HEK293 (cell line): ENCODE data around the gene TLE4.

Source experiments
- CTCF ChIA-PET: fragments of 350-600 bp; formaldehyde crosslinking; extraction: SDS; loops from one replicate; lab custom pipeline; 2021; ENCODE audit warnings: antibody characterized with exemption; lab: Yijun Ruan, JAX
- POLR2A ChIA-PET: fragments of 300-600 bp; formaldehyde crosslinking; extraction: SDS; loops from one replicate; lab custom pipeline; 2020; ENCODE audit warnings: antibody characterized with exemption, inconsistent platforms; lab: Yijun Ruan, JAX
- H3K27ac ChIP-seq: fragments of 200-500 bp; sonication (Bioruptor generic); 2 replicates; pipeline ENCODE4 v1.5.1; 2014; ENCODE audit warnings: low read depth, low read length, control low read depth, inconsistent platforms; ENCODE audit errors: extremely low read depth
- H3K36me3 ChIP-seq, 2 experiments: fragments of 200-500 bp in 1 of 2; sonication (Bioruptor generic) in 1 of 2; 1 replicate in 1 of 2; 2 replicates in 1 of 2; pipeline ENCODE4 v1.5.1; 2014 to 2017; ENCODE audit warnings: inconsistent platforms in 2 of 2, low read length in 2 of 2; ENCODE audit not compliant: control insufficient read depth in 2 of 2, insufficient read depth in 1 of 2
- H3K4me1 ChIP-seq: fragments of 200-500 bp; sonication (Bioruptor generic); 2 replicates; pipeline ENCODE4 v1.5.1; 2014; ENCODE audit warnings: mild to moderate bottlenecking, low read length, inconsistent platforms; ENCODE audit not compliant: control insufficient read depth, insufficient read depth
- H3K4me3 ChIP-seq: 2 replicates; pipeline ENCODE4 v1.5.1; 2011; ENCODE audit warnings: low read depth, mild to moderate bottlenecking, control low read depth, low read length, moderate library complexity
- H3K9me3 ChIP-seq: fragments of 200-500 bp; sonication (Bioruptor generic); 2 replicates; pipeline ENCODE4 v1.5.1; 2014; ENCODE audit warnings: low read depth, low read length, inconsistent platforms; ENCODE audit not compliant: control insufficient read depth, insufficient read depth
- ATF2 ChIP-seq: fragments of 450-650 bp; formaldehyde crosslinking; IDR thresholded peaks from 2 replicates; pipeline ENCODE4 v1.5.1; 2016; ENCODE audit warnings: missing biosample characterization, missing genetic modification characterization, low read depth
- GFI1B ChIP-seq: fragments of 450-650 bp; formaldehyde crosslinking; IDR thresholded peaks from 2 replicates; pipeline ENCODE4 v1.5.1; 2016; ENCODE audit warnings: missing biosample characterization, missing genetic modification characterization
- GLI4 ChIP-seq: fragments of 450-650 bp; formaldehyde crosslinking; IDR thresholded peaks from 2 replicates; pipeline ENCODE4 v1.5.1; 2016; ENCODE audit warnings: missing biosample characterization, missing genetic modification characterization
- KLF10 ChIP-seq: fragments of 450-650 bp; IDR thresholded peaks from 2 replicates; pipeline ENCODE4 v1.5.1; 2018; ENCODE audit warnings: missing biosample characterization, mild to moderate bottlenecking, missing genetic modification characterization
- PRDM1 ChIP-seq: fragments of 450-650 bp; formaldehyde crosslinking; IDR thresholded peaks from 2 replicates; pipeline ENCODE4; 2016; ENCODE audit warnings: missing biosample characterization, missing genetic modification characterization
- RBAK ChIP-seq: fragments of 450-650 bp; formaldehyde crosslinking; IDR thresholded peaks from 2 replicates; pipeline ENCODE4 v1.5.1; 2016; ENCODE audit warnings: missing biosample characterization, missing genetic modification characterization
- REPIN1 ChIP-seq: fragments of 450-650 bp; formaldehyde crosslinking; IDR thresholded peaks from 2 replicates; pipeline ENCODE4 v1.5.1; 2017; ENCODE audit warnings: missing biosample characterization, missing genetic modification characterization, low read depth
- SCRT2 ChIP-seq: fragments of 450-650 bp; formaldehyde crosslinking; IDR thresholded peaks from 2 replicates; pipeline ENCODE4 v1.5.1; 2016; ENCODE audit warnings: missing biosample characterization, missing genetic modification characterization
- SP7 ChIP-seq: fragments of 450-650 bp; formaldehyde crosslinking; IDR thresholded peaks from 2 replicates; pipeline ENCODE4 v1.5.1; 2016; ENCODE audit warnings: missing biosample characterization, missing genetic modification characterization
- TRIM28 ChIP-seq: IDR thresholded peaks from 2 replicates; pipeline ENCODE4 v1.6.1; 2011; ENCODE audit warnings: low read length, control low read depth, borderline replicate concordance
- YY2 ChIP-seq: fragments of 450-650 bp; formaldehyde crosslinking; IDR thresholded peaks from 2 replicates; pipeline ENCODE4 v1.5.1; 2016; ENCODE audit warnings: missing biosample characterization, missing genetic modification characterization
- ZBTB17 ChIP-seq: fragments of 450-650 bp; formaldehyde crosslinking; IDR thresholded peaks from 2 replicates; pipeline ENCODE4 v1.5.1; 2016; ENCODE audit warnings: missing biosample characterization, missing genetic modification characterization
- ZBTB21 ChIP-seq: fragments of 450-650 bp; formaldehyde crosslinking; IDR thresholded peaks from 2 replicates; pipeline ENCODE4 v1.5.1; 2017; ENCODE audit warnings: missing biosample characterization, missing genetic modification characterization
- ZEB2 ChIP-seq: fragments of 450-650 bp; formaldehyde crosslinking; IDR thresholded peaks from 2 replicates; pipeline ENCODE4 v1.5.1; 2016; ENCODE audit warnings: missing biosample characterization, missing genetic modification characterization
- ZFHX2 ChIP-seq: fragments of 450-650 bp; formaldehyde crosslinking; conservative IDR thresholded peaks from 2 replicates; pipeline ENCODE4 v1.5.1; 2016; ENCODE audit warnings: missing biosample characterization, missing genetic modification characterization
- ZNF146 ChIP-seq: fragments of 450-650 bp; formaldehyde crosslinking; IDR thresholded peaks from 2 replicates; pipeline ENCODE4 v1.5.1; 2016; ENCODE audit warnings: missing biosample characterization, missing genetic modification characterization
- ZNF157 ChIP-seq: fragments of 450-650 bp; formaldehyde crosslinking; IDR thresholded peaks from 2 replicates; pipeline ENCODE4 v1.5.1; 2016; ENCODE audit warnings: missing biosample characterization, missing genetic modification characterization
- ZNF2 ChIP-seq: fragments of 450-650 bp; formaldehyde crosslinking; IDR thresholded peaks from 2 replicates; pipeline ENCODE4 v1.5.1; 2016; ENCODE audit warnings: missing biosample characterization, missing genetic modification characterization
- ZNF239 ChIP-seq: fragments of 450-650 bp; formaldehyde crosslinking; IDR thresholded peaks from 2 replicates; pipeline ENCODE4 v1.5.1; 2016; ENCODE audit warnings: missing biosample characterization, missing genetic modification characterization
- ZNF423 ChIP-seq: fragments of 450-650 bp; formaldehyde crosslinking; IDR thresholded peaks from 2 replicates; pipeline ENCODE4 v1.5.1; 2016; ENCODE audit warnings: missing biosample characterization, missing genetic modification characterization
- ZNF426 ChIP-seq: fragments of 450-650 bp; formaldehyde crosslinking; IDR thresholded peaks from 2 replicates; pipeline ENCODE4 v1.5.1; 2017; ENCODE audit warnings: missing biosample characterization, missing genetic modification characterization, mild to moderate bottlenecking, inconsistent platforms, moderate library complexity
- ZNF596 ChIP-seq: fragments of 450-650 bp; IDR thresholded peaks from 2 replicates; pipeline ENCODE4 v1.5.0; 2018; ENCODE audit warnings: missing biosample characterization, mild to moderate bottlenecking, missing genetic modification characterization, moderate library complexity
- ZNF621 ChIP-seq: fragments of 450-650 bp; formaldehyde crosslinking; IDR thresholded peaks from 2 replicates; pipeline ENCODE4 v1.5.1; 2017; ENCODE audit warnings: missing biosample characterization, missing genetic modification characterization
- ZNF629 ChIP-seq: fragments of 450-650 bp; formaldehyde crosslinking; IDR thresholded peaks from 2 replicates; pipeline ENCODE4 v1.5.1; 2017; ENCODE audit warnings: missing biosample characterization, missing genetic modification characterization
- TF ChIP-seq, protein P1 (sequence below): fragments of 450-650 bp; formaldehyde crosslinking; IDR thresholded peaks from 2 replicates; pipeline ENCODE4 v1.5.1; 2016; ENCODE audit warnings: missing biosample characterization, missing genetic modification characterization
- TF ChIP-seq, protein P2 (sequence below): fragments of 450-650 bp; formaldehyde crosslinking; IDR thresholded peaks from 2 replicates; pipeline ENCODE4 v1.5.1; 2017; ENCODE audit warnings: missing biosample characterization, missing genetic modification characterization
- TF ChIP-seq, protein P3 (sequence below): fragments of 450-650 bp; formaldehyde crosslinking; IDR thresholded peaks from 2 replicates; pipeline ENCODE4 v1.5.1; 2016; ENCODE audit warnings: missing biosample characterization, missing genetic modification characterization, borderline replicate concordance
- TF ChIP-seq, protein P4 (sequence below): fragments of 450-650 bp; formaldehyde crosslinking; IDR thresholded peaks from 2 replicates; pipeline ENCODE4 v1.5.1; 2017; ENCODE audit warnings: missing biosample characterization, mild to moderate bottlenecking, missing genetic modification characterization, moderate library complexity

TLE4 gene

DNA sequence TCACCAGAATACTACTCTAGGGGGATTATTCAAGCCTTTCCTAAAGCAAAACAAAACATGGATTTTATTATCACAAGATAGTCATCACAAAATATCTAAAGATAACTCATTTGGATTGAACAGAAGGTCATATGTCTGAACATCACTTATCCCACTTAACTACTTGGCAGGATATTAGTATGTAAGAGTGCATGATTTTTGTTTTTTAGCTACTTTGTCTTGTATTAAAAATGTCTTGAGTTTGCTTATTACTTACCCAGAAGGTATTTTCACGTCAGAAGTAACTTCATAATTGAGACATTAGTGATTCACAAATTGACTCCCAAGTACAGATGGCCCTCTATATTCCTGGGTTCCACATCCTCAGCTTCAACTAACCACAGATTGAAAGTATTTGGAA is 113.8 kb downstream of the TLE4 start:
- Histone ChIP-seq H3K27ac (no peak overlapping the region), H3K9me3 (no peaks in the 10 kb centered on the region), H3K4me3 (no peak overlapping the region), H3K4me1 (no peaks in the 10 kb centered on the region), H3K36me3 (peaks cover 0 to 3% of the 10 kb centered on the region in 2 experiments; a peak in 1 of 3 replicates)
- ChIA-PET POLR2A (interaction anchor here (0.6 to 1.1 kb wide), 2 partner anchors 114 to 430 kb away, joined by 4 read pairs; partner anchors contain the start of gene TLE4), CTCF (interaction anchor here (0.7 to 1.1 kb wide), 3 partner anchors 11 to 23 kb away, joined by 3 to 6 read pairs (median 3); no protein-coding TSS in a partner anchor)
- TF ChIP-seq ZFHX2 (tag by site-specific recombination) = no peak
- TF ChIP-seq RBAK = no peak
- no peak for TF ChIP-seq YY2
- TF ChIP-seq KLF10 (tag by site-specific recombination) = no peak
- TF ChIP-seq ZNF157 = no peak
- no peak for TF ChIP-seq ZNF621
- no peak for TF ChIP-seq ZBTB21 (tag by site-specific recombination)
- TF ChIP-seq, protein P1, sequence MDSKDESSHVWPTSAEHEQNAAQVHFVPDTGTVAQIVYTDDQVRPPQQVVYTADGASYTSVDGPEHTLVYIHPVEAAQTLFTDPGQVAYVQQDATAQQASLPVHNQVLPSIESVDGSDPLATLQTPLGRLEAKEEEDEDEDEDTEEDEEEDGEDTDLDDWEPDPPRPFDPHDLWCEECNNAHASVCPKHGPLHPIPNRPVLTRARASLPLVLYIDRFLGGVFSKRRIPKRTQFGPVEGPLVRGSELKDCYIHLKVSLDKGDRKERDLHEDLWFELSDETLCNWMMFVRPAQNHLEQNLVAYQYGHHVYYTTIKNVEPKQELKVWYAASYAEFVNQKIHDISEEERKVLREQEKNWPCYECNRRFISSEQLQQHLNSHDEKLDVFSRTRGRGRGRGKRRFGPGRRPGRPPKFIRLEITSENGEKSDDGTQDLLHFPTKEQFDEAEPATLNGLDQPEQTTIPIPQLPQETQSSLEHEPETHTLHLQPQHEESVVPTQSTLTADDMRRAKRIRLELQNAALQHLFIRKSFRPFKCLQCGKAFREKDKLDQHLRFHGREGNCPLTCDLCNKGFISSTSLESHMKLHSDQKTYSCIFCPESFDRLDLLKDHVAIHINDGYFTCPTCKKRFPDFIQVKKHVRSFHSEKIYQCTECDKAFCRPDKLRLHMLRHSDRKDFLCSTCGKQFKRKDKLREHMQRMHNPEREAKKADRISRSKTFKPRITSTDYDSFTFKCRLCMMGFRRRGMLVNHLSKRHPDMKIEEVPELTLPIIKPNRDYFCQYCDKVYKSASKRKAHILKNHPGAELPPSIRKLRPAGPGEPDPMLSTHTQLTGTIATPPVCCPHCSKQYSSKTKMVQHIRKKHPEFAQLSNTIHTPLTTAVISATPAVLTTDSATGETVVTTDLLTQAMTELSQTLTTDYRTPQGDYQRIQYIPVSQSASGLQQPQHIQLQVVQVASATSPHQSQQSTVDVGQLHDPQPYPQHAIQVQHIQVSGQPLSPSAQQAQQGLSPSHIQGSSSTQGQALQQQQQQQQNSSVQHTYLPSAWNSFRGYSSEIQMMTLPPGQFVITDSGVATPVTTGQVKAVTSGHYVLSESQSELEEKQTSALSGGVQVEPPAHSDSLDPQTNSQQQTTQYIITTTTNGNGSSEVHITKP (tag by site-specific recombination) = no peak
- no peak for TF ChIP-seq ZNF2
- TF ChIP-seq ZNF146 (tag by site-specific recombination) = no peak
- TF ChIP-seq REPIN1 (tag by site-specific recombination) = no peak
- no peak for TF ChIP-seq GLI4 (tag by site-specific recombination)
- TF ChIP-seq, protein P2, sequence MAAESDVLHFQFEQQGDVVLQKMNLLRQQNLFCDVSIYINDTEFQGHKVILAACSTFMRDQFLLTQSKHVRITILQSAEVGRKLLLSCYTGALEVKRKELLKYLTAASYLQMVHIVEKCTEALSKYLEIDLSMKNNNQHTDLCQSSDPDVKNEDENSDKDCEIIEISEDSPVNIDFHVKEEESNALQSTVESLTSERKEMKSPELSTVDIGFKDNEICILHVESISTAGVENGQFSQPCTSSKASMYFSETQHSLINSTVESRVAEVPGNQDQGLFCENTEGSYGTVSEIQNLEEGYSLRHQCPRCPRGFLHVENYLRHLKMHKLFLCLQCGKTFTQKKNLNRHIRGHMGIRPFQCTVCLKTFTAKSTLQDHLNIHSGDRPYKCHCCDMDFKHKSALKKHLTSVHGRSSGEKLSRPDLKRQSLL (tag by site-specific recombination) = no peak
- no peak for TF ChIP-seq ZNF423 (tag by site-specific recombination)
- TF ChIP-seq ZNF596 = no peak
- TF ChIP-seq, protein P3, sequence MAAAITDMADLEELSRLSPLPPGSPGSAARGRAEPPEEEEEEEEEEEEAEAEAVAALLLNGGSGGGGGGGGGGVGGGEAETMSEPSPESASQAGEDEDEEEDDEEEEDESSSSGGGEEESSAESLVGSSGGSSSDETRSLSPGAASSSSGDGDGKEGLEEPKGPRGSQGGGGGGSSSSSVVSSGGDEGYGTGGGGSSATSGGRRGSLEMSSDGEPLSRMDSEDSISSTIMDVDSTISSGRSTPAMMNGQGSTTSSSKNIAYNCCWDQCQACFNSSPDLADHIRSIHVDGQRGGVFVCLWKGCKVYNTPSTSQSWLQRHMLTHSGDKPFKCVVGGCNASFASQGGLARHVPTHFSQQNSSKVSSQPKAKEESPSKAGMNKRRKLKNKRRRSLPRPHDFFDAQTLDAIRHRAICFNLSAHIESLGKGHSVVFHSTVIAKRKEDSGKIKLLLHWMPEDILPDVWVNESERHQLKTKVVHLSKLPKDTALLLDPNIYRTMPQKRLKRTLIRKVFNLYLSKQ = no peak
- TF ChIP-seq ZNF426 = no peak

DNA sequence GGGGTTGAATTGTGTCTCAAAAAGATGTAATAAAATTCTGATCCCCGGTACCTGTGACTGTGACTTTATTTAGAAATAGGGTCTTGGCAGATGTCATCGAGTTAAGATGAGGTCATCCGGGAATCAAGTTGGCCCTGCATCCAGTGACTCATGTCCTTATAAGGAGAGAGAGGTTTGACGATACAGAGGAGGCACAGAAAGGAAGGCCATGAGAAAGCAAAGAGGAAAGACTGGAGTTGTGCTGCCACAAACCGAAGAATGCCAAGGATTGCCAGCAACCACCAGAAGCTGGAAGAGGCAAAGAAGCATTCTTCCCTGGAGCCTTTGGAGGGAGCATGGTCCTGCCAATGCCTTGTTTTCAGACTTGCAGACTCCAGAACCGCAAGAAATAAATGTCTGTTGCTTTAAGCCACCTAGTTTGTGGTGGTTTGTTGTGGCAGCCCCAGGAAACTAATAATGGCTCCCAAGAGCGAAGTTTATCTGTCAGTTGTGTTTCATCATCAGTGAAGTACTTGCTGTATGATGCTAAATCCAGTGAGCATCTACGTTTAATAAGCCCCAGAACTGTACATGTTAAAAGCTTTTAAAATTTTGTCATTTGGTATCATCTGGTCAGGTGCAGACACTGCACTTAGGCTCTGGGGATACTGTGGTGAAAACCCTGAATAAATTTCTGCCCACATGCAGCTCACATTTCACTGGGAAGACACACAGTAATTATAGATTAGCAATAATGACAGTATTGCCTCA is 114.8 kb downstream of the TLE4 start:
- ChIA-PET CTCF (no interaction called here), POLR2A (no interaction called here)
- no peak overlapping the region for H3K27ac ChIP-seq
- no peak overlapping the region for H3K4me3 ChIP-seq
- no peaks in the 10 kb centered on the region for H3K4me1 ChIP-seq
- H3K36me3 ChIP-seq = peaks cover 0 to 3% of the 10 kb centered on the region in 2 experiments; a peak in 1 of 3 replicates
- no peaks in the 10 kb centered on the region for H3K9me3 ChIP-seq
- TF ChIP-seq TRIM28 = peak; percentile 98
- TF ChIP-seq, protein P4, sequence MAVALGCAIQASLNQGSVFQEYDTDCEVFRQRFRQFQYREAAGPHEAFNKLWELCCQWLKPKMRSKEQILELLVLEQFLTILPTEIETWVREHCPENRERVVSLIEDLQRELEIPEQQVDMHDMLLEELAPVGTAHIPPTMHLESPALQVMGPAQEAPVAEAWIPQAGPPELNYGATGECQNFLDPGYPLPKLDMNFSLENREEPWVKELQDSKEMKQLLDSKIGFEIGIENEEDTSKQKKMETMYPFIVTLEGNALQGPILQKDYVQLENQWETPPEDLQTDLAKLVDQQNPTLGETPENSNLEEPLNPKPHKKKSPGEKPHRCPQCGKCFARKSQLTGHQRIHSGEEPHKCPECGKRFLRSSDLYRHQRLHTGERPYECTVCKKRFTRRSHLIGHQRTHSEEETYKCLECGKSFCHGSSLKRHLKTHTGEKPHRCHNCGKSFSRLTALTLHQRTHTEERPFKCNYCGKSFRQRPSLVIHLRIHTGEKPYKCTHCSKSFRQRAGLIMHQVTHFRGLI = no peak
- TF ChIP-seq PRDM1 (tag by site-specific recombination) = 0 out of 2 replicates have a peak, but pooled peaks have one; percentile 14
- peak; percentile 93 for TF ChIP-seq ATF2 (tag by site-specific recombination)
- no peak for TF ChIP-seq ZEB2 (tag by site-specific recombination)
- TF ChIP-seq SP7 (tag by site-specific recombination) = peak; percentile 19; the same call in 1 of the 2 replicates
- no peak for TF ChIP-seq RBAK
- no peak for TF ChIP-seq GFI1B (tag by site-specific recombination)
- TF ChIP-seq ZNF629 = peak; percentile 81
- TF ChIP-seq ZNF239 (tag by site-specific recombination) = no peak
- peak; percentile 67 for TF ChIP-seq ZBTB17 (tag by site-specific recombination)
- TF ChIP-seq SCRT2 (tag by site-specific recombination) = no peak
